Neural cell (in vitro differentiated cells): ENCODE measurements around the gene GPLD1. TPM values are rescaled to one million over a fixed set of nuclear protein-coding genes. Genes with fewer than 3 reads are reported as not detected.

Experiments
- H2AFZ ChIP-seq: fragments of 200-600, 300-800 bp; sonication (generic), shearing (Covaris generic); 2 replicates; pipeline ENCODE4 v1.6.0; 2014; ENCODE audit warnings: low read depth, mild to moderate bottlenecking, antibody characterized with exemption, low read length, moderate library complexity
- H3F3A ChIP-seq: fragments of 200-600 bp; shearing (Covaris generic); 2 replicates; pipeline ENCODE4 v1.6.1; 2016; ENCODE audit warnings: mild to moderate bottlenecking, moderate library complexity, mixed read lengths, antibody characterized with exemption, low read length; ENCODE audit not compliant: insufficient read depth, poor library complexity, severe bottlenecking
- H3K27ac ChIP-seq: fragments of 200-600, 300-800 bp; sonication (generic), shearing (Covaris generic); 2 replicates; pipeline ENCODE4 v1.5.1; 2014; ENCODE audit warnings: mild to moderate bottlenecking, low read length, moderate library complexity
- H3K27me3 ChIP-seq: fragments of 300-800, 200-600 bp; sonication (generic), shearing (Covaris generic); 2 replicates; pipeline ENCODE4 v1.6.0; 2014; ENCODE audit warnings: mild to moderate bottlenecking, low read depth, low read length, moderate library complexity; ENCODE audit not compliant: insufficient read depth
- H3K36me3 ChIP-seq: fragments of 300-800, 200-600 bp; sonication (generic), shearing (Covaris generic); 2 replicates; pipeline ENCODE4 v1.5.1; 2014; ENCODE audit warnings: mild to moderate bottlenecking, antibody characterized with exemption, low read length, moderate library complexity; ENCODE audit not compliant: insufficient read depth
- H3K4me2 ChIP-seq: fragments of 300-800, 200-600 bp; sonication (generic), shearing (Covaris generic); 2 replicates; pipeline ENCODE4 v1.6.0; 2014; ENCODE audit warnings: mild to moderate bottlenecking, low read length
- H3K4me3 ChIP-seq: fragments of 300-800, 200-600 bp; sonication (generic), shearing (Covaris generic); 2 replicates; pipeline ENCODE4 v1.5.1; 2014; ENCODE audit warnings: mild to moderate bottlenecking, low read length, moderate library complexity
- H3K79me2 ChIP-seq: fragments of 200-600 bp; shearing (Covaris generic); replicated peaks from 2 replicates; pipeline ENCODE4 v1.6.0; 2014; ENCODE audit warnings: mild to moderate bottlenecking, low read length, moderate library complexity; ENCODE audit not compliant: insufficient read depth
- H3K9ac ChIP-seq: fragments of 300-800, 200-600 bp; sonication (generic), shearing (Covaris generic); 2 replicates; pipeline ENCODE4 v1.6.1; 2016; ENCODE audit warnings: mild to moderate bottlenecking, low read length, mixed read lengths
- H3K9me2 ChIP-seq: fragments of 200-600 bp; shearing (Covaris generic); 2 replicates; pipeline ENCODE4 v1.6.1; 2016; ENCODE audit warnings: mild to moderate bottlenecking, low read length, mixed read lengths; ENCODE audit not compliant: insufficient read depth
- H3K9me3 ChIP-seq: fragments of 200-600, 300-800 bp; sonication (generic), shearing (Covaris generic); 2 replicates; pipeline ENCODE4 v1.6.1; 2016; ENCODE audit warnings: mild to moderate bottlenecking, mixed run types, low read length, moderate library complexity, mixed read lengths
- H4K20me1 ChIP-seq: fragments of 200-600 bp; shearing (Covaris generic); 2 replicates; pipeline ENCODE4 v1.6.1; 2016; ENCODE audit warnings: mild to moderate bottlenecking, mixed run types; ENCODE audit not compliant: insufficient read depth
- CTCF ChIP-seq: fragments of 450-650 bp; IDR thresholded peaks from 2 replicates; pipeline ENCODE4 v1.5.1; 2014; ENCODE audit warnings: antibody characterized with exemption, mild to moderate bottlenecking, moderate library complexity; ENCODE audit not compliant: poor library complexity, severe bottlenecking
- EP300 ChIP-seq: fragments of 450-650 bp; conservative IDR thresholded peaks from 2 replicates; pipeline ENCODE4 v1.6.1; 2014; ENCODE audit warnings: antibody characterized with exemption, mild to moderate bottlenecking, moderate library complexity; ENCODE audit not compliant: poor library complexity, severe bottlenecking
- EZH2 ChIP-seq: fragments of 200-600, 300-800 bp; shearing (Covaris generic), sonication (generic); IDR thresholded peaks from 2 replicates; pipeline ENCODE4 v1.6.1; 2014; ENCODE audit warnings: antibody characterized with exemption, low read length, borderline replicate concordance, mild to moderate bottlenecking; ENCODE audit not compliant: insufficient read depth, poor library complexity, severe bottlenecking
- POLR2AphosphoS5 ChIP-seq: IDR thresholded peaks from 2 replicates; pipeline ENCODE4 v1.6.1; 2012
- RAD21 ChIP-seq: fragments of 450-650 bp; conservative IDR thresholded peaks from 2 replicates; pipeline ENCODE4 v1.6.1; 2014; ENCODE audit warnings: antibody characterized with exemption, mild to moderate bottlenecking, moderate library complexity
- SMC3 ChIP-seq: fragments of 450-650 bp; conservative IDR thresholded peaks from 2 replicates; pipeline ENCODE4 v1.6.1; 2014; ENCODE audit warnings: antibody characterized with exemption, mild to moderate bottlenecking, moderate library complexity; ENCODE audit not compliant: poor library complexity
- polyA plus RNA-seq: library from polyadenylated mRNA; depleted of rRNA; stranded (reverse); fragments of >200 nt; gene quantifications from 2 replicates; pipeline ENCODE4 v1.2.3, GENCODE V29; 2014
- TF ChIP-seq, protein P1 (sequence below): IDR thresholded peaks from 2 replicates; pipeline ENCODE4 v1.6.1; 2012; ENCODE audit warnings: borderline replicate concordance

The GPLD1 gene
- polyA plus RNA-seq, 1 donor from 2014 or later = 11.0 TPM

DNA sequence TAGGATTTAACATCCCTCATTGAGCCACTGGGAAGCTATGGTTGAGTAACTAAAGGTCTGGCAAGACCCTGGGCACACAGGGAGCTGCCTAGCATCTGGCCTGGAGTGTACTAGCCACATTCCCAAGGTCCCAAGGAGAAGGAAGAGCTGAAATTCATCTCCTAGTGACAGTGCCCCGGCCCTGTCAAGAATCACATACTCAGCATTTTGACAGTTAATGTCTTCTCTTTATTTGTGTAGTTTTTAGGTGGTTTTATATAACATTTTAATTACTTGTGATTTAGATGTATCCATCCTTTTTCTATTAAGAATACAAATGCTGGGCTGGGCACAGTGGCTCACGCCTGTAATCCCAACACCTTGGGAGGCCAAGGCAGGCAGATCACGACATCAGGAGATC lies 45.8 kb upstream of the GPLD1 start:
- no peaks in the 10 kb centered on the region for H3K9me3 ChIP-seq
- peaks cover 13% of the 10 kb centered on the region for H3K36me3 ChIP-seq
- no peak overlapping the region for H3K9ac ChIP-seq
- H2AFZ ChIP-seq = no peak overlapping the region
- H3K4me3 ChIP-seq = no peak overlapping the region
- no peaks in the 10 kb centered on the region for H3K9me2 ChIP-seq
- no peak for TF ChIP-seq EP300
- TF ChIP-seq EZH2 = no peak
- TF ChIP-seq, protein P1, sequence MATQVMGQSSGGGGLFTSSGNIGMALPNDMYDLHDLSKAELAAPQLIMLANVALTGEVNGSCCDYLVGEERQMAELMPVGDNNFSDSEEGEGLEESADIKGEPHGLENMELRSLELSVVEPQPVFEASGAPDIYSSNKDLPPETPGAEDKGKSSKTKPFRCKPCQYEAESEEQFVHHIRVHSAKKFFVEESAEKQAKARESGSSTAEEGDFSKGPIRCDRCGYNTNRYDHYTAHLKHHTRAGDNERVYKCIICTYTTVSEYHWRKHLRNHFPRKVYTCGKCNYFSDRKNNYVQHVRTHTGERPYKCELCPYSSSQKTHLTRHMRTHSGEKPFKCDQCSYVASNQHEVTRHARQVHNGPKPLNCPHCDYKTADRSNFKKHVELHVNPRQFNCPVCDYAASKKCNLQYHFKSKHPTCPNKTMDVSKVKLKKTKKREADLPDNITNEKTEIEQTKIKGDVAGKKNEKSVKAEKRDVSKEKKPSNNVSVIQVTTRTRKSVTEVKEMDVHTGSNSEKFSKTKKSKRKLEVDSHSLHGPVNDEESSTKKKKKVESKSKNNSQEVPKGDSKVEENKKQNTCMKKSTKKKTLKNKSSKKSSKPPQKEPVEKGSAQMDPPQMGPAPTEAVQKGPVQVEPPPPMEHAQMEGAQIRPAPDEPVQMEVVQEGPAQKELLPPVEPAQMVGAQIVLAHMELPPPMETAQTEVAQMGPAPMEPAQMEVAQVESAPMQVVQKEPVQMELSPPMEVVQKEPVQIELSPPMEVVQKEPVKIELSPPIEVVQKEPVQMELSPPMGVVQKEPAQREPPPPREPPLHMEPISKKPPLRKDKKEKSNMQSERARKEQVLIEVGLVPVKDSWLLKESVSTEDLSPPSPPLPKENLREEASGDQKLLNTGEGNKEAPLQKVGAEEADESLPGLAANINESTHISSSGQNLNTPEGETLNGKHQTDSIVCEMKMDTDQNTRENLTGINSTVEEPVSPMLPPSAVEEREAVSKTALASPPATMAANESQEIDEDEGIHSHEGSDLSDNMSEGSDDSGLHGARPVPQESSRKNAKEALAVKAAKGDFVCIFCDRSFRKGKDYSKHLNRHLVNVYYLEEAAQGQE = no peak
- no peak for TF ChIP-seq RAD21
- no peak for TF ChIP-seq CTCF
- no peak for TF ChIP-seq POLR2AphosphoS5
- H4K20me1 ChIP-seq = no peaks in the 10 kb centered on the region
- no peaks in the 10 kb centered on the region for H3F3A ChIP-seq
- no peaks in the 10 kb centered on the region for H3K79me2 ChIP-seq
- no peak overlapping the region for H3K27ac ChIP-seq
- H3K4me2 ChIP-seq = no peak overlapping the region
- H3K27me3 ChIP-seq = no peaks in the 10 kb centered on the region

GRCh38 chr6:24534329-24534728 lies 45.0 kb upstream of the GPLD1 start:
- Histone ChIP-seq H3K27me3 (no peaks in the 10 kb centered on the region), H3K36me3 (peaks cover 13% of the 10 kb centered on the region), H3F3A (no peaks in the 10 kb centered on the region), H3K27ac (no peak overlapping the region), H3K9me3 (no peaks in the 10 kb centered on the region), H3K9ac (no peak overlapping the region), H3K4me2 (no peak overlapping the region), H4K20me1 (no peaks in the 10 kb centered on the region), H3K9me2 (no peaks in the 10 kb centered on the region), H3K79me2 (no peaks in the 10 kb centered on the region), H2AFZ (no peak overlapping the region), H3K4me3 (no peak overlapping the region)
- TF ChIP-seq SMC3 = no peak
- TF ChIP-seq, protein P1 = no peak
